Gastrocnemius medialis (tissue), 4 donors: Measurements from ENCODE around the gene PPP1R1A.

Experiments
- POLR2A ChIP-seq, 2 donors: fragments of 450-650 bp; IDR thresholded peaks; one replicate each; pipeline ENCODE4 v1.6.1; 2017; ENCODE audit warnings: antibody characterized with exemption in 2 of 2, mild to moderate bottlenecking in 2 of 2, moderate library complexity in 2 of 2
- TF ChIP-seq, protein P1 (sequence below), 5 experiments: fragments of 450-650 bp in 3 of 5; fragments of 200-600 bp in 2 of 5; sonication (generic) in 2 of 5; IDR thresholded peaks in 4 of 5; conservative IDR thresholded peaks in 1 of 5; 1 replicate in 4 of 5; 2 replicates in 1 of 5; pipeline ENCODE4 v1.5.1; 2016 to 2019; ENCODE audit warnings: antibody characterized with exemption in 5 of 5, mild to moderate bottlenecking in 3 of 5, moderate library complexity in 3 of 5

DNA sequence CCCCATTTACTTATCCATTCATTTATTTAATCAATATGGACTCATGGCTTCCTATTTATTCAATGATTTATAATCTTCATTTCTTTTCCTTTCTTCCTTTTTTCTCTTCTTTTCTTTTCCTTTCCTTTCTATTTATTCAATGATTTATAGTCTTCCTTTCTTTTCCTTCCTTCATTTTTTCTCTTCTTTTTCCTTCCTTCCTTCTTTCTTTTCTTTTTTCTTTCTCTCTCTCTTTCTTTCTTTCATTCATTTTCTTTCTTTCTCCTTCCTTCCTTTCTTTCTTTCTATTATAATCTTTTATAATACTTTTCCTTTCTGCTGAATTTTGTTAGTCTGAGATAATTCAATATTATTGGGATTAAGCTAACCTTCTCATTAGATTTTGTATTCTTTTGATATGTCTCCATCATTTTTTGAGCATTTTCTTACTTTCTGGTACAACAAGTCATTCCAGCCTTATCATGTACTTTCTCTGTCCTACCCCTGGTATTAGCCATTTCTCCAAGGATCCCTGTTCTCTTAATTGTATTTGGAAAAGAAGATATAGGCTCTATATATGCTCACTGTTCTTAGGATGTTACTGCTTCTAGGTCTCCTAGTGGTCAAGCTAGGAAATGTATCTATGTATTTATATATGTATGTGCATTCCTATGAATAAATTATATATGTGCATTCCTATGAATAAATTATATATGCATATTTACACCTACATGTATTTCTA, 34.2 kb upstream of the PPP1R1A start:
- no peak for TF ChIP-seq POLR2A (IDR thresholded peaks at IDR 0.05)
- TF ChIP-seq, protein P1, sequence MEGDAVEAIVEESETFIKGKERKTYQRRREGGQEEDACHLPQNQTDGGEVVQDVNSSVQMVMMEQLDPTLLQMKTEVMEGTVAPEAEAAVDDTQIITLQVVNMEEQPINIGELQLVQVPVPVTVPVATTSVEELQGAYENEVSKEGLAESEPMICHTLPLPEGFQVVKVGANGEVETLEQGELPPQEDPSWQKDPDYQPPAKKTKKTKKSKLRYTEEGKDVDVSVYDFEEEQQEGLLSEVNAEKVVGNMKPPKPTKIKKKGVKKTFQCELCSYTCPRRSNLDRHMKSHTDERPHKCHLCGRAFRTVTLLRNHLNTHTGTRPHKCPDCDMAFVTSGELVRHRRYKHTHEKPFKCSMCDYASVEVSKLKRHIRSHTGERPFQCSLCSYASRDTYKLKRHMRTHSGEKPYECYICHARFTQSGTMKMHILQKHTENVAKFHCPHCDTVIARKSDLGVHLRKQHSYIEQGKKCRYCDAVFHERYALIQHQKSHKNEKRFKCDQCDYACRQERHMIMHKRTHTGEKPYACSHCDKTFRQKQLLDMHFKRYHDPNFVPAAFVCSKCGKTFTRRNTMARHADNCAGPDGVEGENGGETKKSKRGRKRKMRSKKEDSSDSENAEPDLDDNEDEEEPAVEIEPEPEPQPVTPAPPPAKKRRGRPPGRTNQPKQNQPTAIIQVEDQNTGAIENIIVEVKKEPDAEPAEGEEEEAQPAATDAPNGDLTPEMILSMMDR (IDR thresholded peaks at IDR 0.05 in 4 of 5, conservative IDR thresholded peaks at IDR 0.05 in 1 of 5) = peak in 1 of 5 experiments; percentile 21
